22Rv1 (cell line): Measurements from ENCODE around the gene CAMTA1.

Experiments used
- CTCF ChIP-seq: fragments of 450-650 bp; IDR thresholded peaks from 2 replicates; pipeline ENCODE4 v1.5.1; 2017; ENCODE audit warnings: mild to moderate bottlenecking
- ZFX ChIP-seq: fragments of 450-650 bp; IDR thresholded peaks from 2 replicates; pipeline ENCODE4 v1.6.1; 2017; ENCODE audit warnings: antibody characterized with exemption, borderline replicate concordance

- TF ChIP-seq CTCF (no peak), ZFX (no peak)
These were observed 120.5 kb downstream of the CAMTA1 start for GRCh38 chr1:6905790-6906189.
